ENCODE results near the gene CDX1.

Gene CDX1

GRCh38 chr5:150142185-150142958 lies 24.2 kb upstream of the CDX1 start:
- no peaks in the 10 kb centered on the region for H3K9me3 ChIP-seq (ENCODE audit: control extremely low read depth in 1 of 5, control insufficient read depth in 4 of 5, insufficient read depth in 2 of 5, low read depth in 1 of 5, low read length in 4 of 5)
- no peaks in the 10 kb centered on the region for H3K27me3 ChIP-seq (replicated peaks in 2 of 5; ENCODE audit: control insufficient read depth in 4 of 5, insufficient read depth in 5 of 5, low read length in 4 of 5)
- DNase-seq = peak in 1 of 3 donors; percentile 39
- ChIA-PET POLR2A (no interaction called here), CTCF (interaction anchor here (1.0 to 1.3 kb wide), 3 partner anchors 12 to 57 kb away, joined by 3 to 4 read pairs (median 3); no protein-coding TSS in a partner anchor)
- WGBS (ENCODE audit: insufficient coverage) = 90% methylated on average over 10 of the region's 14 CpGs
- H3K4me3 ChIP-seq (ENCODE audit: control insufficient read depth in 1 of 7, extremely low read depth in 1 of 7, insufficient read depth in 4 of 7, low read depth in 2 of 7, low read length in 6 of 7) = no peak overlapping the region
- peaks cover 0 to 38% (median 12%) of the 10 kb centered on the region in 4 experiments for H3K4me1 ChIP-seq (ENCODE audit: control extremely low read depth in 1 of 4, control insufficient read depth in 4 of 4, insufficient read depth in 4 of 4, low read length in 3 of 4)
- H3K36me3 ChIP-seq (ENCODE audit: control insufficient read depth in 4 of 4, insufficient read depth in 4 of 4, low read length in 3 of 4) = no peaks in the 10 kb centered on the region
- no peak overlapping the region for H3K27ac ChIP-seq (ENCODE audit: insufficient read depth in 1 of 2, low read depth in 1 of 2, low read length in 2 of 2, poor library complexity in 1 of 2, severe bottlenecking in 2 of 2)

GRCh38 chr5:150142959-150143349 lies 23.6 kb upstream of the CDX1 start:
- Histone ChIP-seq H3K4me1 (ENCODE audit: control extremely low read depth in 1 of 4, control insufficient read depth in 4 of 4, insufficient read depth in 4 of 4, low read length in 3 of 4) (peaks cover 0 to 38% (median 12%) of the 10 kb centered on the region in 4 experiments), H3K9me3 (ENCODE audit: control extremely low read depth in 1 of 5, control insufficient read depth in 4 of 5, insufficient read depth in 2 of 5, low read depth in 1 of 5, low read length in 4 of 5) (no peaks in the 10 kb centered on the region), H3K4me3 (ENCODE audit: control insufficient read depth in 1 of 7, extremely low read depth in 1 of 7, insufficient read depth in 4 of 7, low read depth in 2 of 7, low read length in 6 of 7) (no peak overlapping the region), H3K27me3 (replicated peaks in 2 of 5; ENCODE audit: control insufficient read depth in 4 of 5, insufficient read depth in 5 of 5, low read length in 4 of 5) (no peaks in the 10 kb centered on the region), H3K27ac (ENCODE audit: insufficient read depth in 1 of 2, low read depth in 1 of 2, low read length in 2 of 2, poor library complexity in 1 of 2, severe bottlenecking in 2 of 2) (no peak overlapping the region), H3K36me3 (ENCODE audit: control insufficient read depth in 4 of 4, insufficient read depth in 4 of 4, low read length in 3 of 4) (no peaks in the 10 kb centered on the region)
- 100% methylated on average over 1 of the region's 4 CpGs for WGBS (ENCODE audit: insufficient coverage)
- DNase-seq = peak in 1 of 3 donors; percentile 36
- ChIA-PET CTCF (interaction anchor here (0.9 to 1.0 kb wide), 2 partner anchors 11 to 76 kb away, joined by 3 read pairs; no protein-coding TSS in a partner anchor), POLR2A (no interaction called here)

DNA sequence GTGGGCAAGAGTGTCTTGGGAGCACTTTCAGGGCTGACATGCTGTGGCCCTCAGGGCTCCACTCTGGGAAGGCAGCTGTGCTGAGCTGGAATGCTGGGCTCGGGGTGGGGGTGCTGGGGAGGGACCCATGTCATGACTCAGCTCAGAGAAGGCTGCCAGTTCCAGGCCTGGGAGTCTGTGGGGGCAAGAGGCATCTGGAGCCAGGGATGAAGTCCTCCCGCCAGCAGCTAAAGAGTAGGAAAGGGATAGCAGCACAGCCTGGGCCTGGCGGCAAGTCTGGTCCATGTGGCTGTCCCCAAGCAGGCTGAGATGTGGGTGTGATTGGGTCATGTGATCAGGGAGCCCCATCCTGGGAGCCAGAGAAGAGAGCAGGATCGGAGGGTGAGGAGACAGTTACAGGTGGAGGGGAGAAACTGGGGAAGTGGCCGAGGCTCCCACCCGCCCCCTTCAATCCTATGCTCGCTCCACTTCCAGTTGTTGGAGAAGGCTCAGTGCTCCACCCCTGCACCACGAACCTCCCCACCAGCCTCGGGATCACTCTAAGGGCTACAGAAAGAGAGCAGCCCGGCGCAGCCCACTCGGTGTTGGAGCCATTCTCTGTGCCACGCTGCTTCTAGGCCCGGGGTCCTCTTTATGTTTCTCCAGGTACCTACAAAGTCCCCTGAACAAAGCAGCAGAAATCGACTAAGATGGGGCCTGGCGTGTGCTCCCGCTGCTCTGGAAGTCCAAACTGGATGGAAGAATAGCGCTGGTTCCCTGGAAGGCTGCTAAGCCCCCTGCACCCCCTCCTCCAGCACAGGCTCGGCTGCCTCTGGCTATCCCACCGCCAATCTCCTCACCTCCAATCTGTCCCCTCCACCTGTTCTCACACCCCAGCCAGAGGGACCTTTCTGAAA lies 23.0 kb upstream of the CDX1 start:
- CTCF ChIA-PET = interaction anchor here (0.7 to 2.2 kb wide), 4 partner anchors 9 to 75 kb away, joined by 3 to 11 read pairs (median 3); no protein-coding TSS in a partner anchor
- DNase-seq = no peak
- Histone ChIP-seq H3K27me3 (replicated peaks in 2 of 5; ENCODE audit: control insufficient read depth in 4 of 5, insufficient read depth in 5 of 5, low read length in 4 of 5) (no peaks in the 10 kb centered on the region), H3K9me3 (ENCODE audit: control extremely low read depth in 1 of 5, control insufficient read depth in 4 of 5, insufficient read depth in 2 of 5, low read depth in 1 of 5, low read length in 4 of 5) (no peaks in the 10 kb centered on the region), H3K36me3 (ENCODE audit: control insufficient read depth in 4 of 4, insufficient read depth in 4 of 4, low read length in 3 of 4) (no peaks in the 10 kb centered on the region), H3K4me1 (ENCODE audit: control extremely low read depth in 1 of 4, control insufficient read depth in 4 of 4, insufficient read depth in 4 of 4, low read length in 3 of 4) (peaks cover 0 to 32% (median 12%) of the 10 kb centered on the region in 4 experiments), H3K27ac (ENCODE audit: insufficient read depth in 1 of 2, low read depth in 1 of 2, low read length in 2 of 2, poor library complexity in 1 of 2, severe bottlenecking in 2 of 2) (no peak overlapping the region), H3K4me3 (ENCODE audit: control insufficient read depth in 1 of 7, extremely low read depth in 1 of 7, insufficient read depth in 4 of 7, low read depth in 2 of 7, low read length in 6 of 7) (no peak overlapping the region)
- POLR2A ChIA-PET = no interaction called here
- WGBS (ENCODE audit: insufficient coverage) = 93% methylated on average over 16 of the region's 20 CpGs

DNA sequence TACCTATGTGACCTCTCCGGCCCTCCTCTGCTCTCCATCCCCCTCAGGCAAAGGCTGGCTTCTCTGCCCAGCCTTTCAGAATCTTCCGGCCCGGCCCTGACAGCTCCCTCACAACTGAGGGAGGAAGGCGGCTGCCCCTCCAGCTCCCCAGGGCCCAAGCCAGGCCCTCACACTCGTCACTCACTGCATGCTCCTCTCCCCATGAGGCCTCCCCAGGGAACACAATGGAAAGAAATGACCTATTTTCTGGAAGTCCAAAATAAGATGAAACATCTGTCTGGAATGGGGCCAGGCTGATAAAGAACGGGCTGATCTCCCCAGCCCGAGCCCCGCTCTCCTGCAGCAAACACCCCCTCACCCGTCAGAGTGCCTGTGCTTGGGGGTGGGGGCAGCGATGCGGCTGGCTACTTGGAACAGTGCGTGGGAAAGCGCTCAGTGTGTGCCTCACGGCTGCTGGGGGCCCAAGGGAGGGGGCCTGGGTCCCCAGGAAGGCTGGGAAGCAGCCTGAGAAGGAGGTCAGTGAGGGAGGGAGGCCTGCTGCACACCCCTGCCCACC lies 22.3 kb upstream of the CDX1 start:
- H3K4me3 ChIP-seq (ENCODE audit: control insufficient read depth in 1 of 7, extremely low read depth in 1 of 7, insufficient read depth in 4 of 7, low read depth in 2 of 7, low read length in 6 of 7) = no peak overlapping the region
- H3K27me3 ChIP-seq (replicated peaks in 2 of 5; ENCODE audit: control insufficient read depth in 4 of 5, insufficient read depth in 5 of 5, low read length in 4 of 5) = no peaks in the 10 kb centered on the region
- no peaks in the 10 kb centered on the region for H3K9me3 ChIP-seq (ENCODE audit: control extremely low read depth in 1 of 5, control insufficient read depth in 4 of 5, insufficient read depth in 2 of 5, low read depth in 1 of 5, low read length in 4 of 5)
- 68% methylated on average over 7 of the region's 14 CpGs for WGBS (ENCODE audit: insufficient coverage)
- H3K36me3 ChIP-seq (ENCODE audit: control insufficient read depth in 4 of 4, insufficient read depth in 4 of 4, low read length in 3 of 4) = no peaks in the 10 kb centered on the region
- no peak overlapping the region for H3K27ac ChIP-seq (ENCODE audit: insufficient read depth in 1 of 2, low read depth in 1 of 2, low read length in 2 of 2, poor library complexity in 1 of 2, severe bottlenecking in 2 of 2)
- peak in 1 of 3 donors; percentile 26 for DNase-seq
- ChIA-PET CTCF (interaction anchor here (1.1 to 2.2 kb wide), 5 partner anchors 9 to 35 kb away, joined by 3 to 11 read pairs (median 5); partner anchors contain the start of gene PDGFRB), POLR2A (no interaction called here)
- peaks cover 0 to 32% (median 12%) of the 10 kb centered on the region in 4 experiments for H3K4me1 ChIP-seq (ENCODE audit: control extremely low read depth in 1 of 4, control insufficient read depth in 4 of 4, insufficient read depth in 4 of 4, low read length in 3 of 4)

- no peaks in the 10 kb centered on the region for H3K36me3 ChIP-seq (ENCODE audit: control insufficient read depth in 4 of 4, insufficient read depth in 4 of 4, low read length in 3 of 4)
- no peak for DNase-seq
- no peaks in the 10 kb centered on the region for H3K9me3 ChIP-seq (ENCODE audit: control extremely low read depth in 1 of 5, control insufficient read depth in 4 of 5, insufficient read depth in 2 of 5, low read depth in 1 of 5, low read length in 4 of 5)
- H3K27ac ChIP-seq (ENCODE audit: insufficient read depth in 1 of 2, low read depth in 1 of 2, low read length in 2 of 2, poor library complexity in 1 of 2, severe bottlenecking in 2 of 2) = no peak overlapping the region
- H3K4me3 ChIP-seq (ENCODE audit: control insufficient read depth in 1 of 7, extremely low read depth in 1 of 7, insufficient read depth in 4 of 7, low read depth in 2 of 7, low read length in 6 of 7) = no peak overlapping the region
- 82% methylated on average over 1 of the region's 4 CpGs for WGBS (ENCODE audit: insufficient coverage)
- H3K27me3 ChIP-seq (replicated peaks in 2 of 5; ENCODE audit: control insufficient read depth in 4 of 5, insufficient read depth in 5 of 5, low read length in 4 of 5) = no peaks in the 10 kb centered on the region
- H3K4me1 ChIP-seq (ENCODE audit: control extremely low read depth in 1 of 4, control insufficient read depth in 4 of 4, insufficient read depth in 4 of 4, low read length in 3 of 4) = peaks cover 0 to 38% (median 12%) of the 10 kb centered on the region in 4 experiments
- POLR2A ChIA-PET = no interaction called here
- CTCF ChIA-PET = interaction anchor here (1.0 to 2.2 kb wide), 8 partner anchors 9 to 65 kb away, joined by 3 to 11 read pairs (median 3); partner anchors contain the start of gene PDGFRB
These were observed 21.7 kb upstream of the CDX1 start for GRCh38 chr5:150144879-150145278.

DNA sequence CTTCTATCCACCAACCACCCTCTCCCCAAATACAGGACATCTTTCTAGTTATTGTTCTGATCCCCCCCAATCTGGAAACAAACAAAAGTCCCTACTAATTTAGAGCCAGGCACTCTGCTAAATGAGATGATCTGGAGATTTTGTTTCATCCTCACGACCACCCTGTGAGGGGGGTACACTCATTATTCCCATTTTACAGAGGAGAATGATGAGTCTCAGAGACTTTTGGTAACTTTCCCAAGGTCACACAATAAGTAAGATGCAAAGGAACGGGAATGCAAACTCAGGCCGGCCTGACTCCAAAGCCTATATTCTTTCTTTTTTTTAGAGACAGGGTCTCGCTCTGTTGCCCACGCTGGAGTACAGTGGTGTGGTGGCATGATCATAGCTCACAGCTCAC lies 20.3 kb upstream of the CDX1 start:
- WGBS (ENCODE audit: insufficient coverage) = 96% methylated on average over 4 of the region's 5 CpGs
- H3K27ac ChIP-seq (ENCODE audit: insufficient read depth in 1 of 2, low read depth in 1 of 2, low read length in 2 of 2, poor library complexity in 1 of 2, severe bottlenecking in 2 of 2) = no peak overlapping the region
- no peak for DNase-seq
- ChIA-PET CTCF (interaction anchor here (0.7 to 3.4 kb wide), 7 partner anchors 10 to 508 kb away, joined by 3 to 9 read pairs (median 3); no protein-coding TSS in a partner anchor), POLR2A (no interaction called here)
- H3K4me1 ChIP-seq (ENCODE audit: control extremely low read depth in 1 of 4, control insufficient read depth in 4 of 4, insufficient read depth in 4 of 4, low read length in 3 of 4) = peaks cover 0 to 40% (median 12%) of the 10 kb centered on the region in 4 experiments
- no peaks in the 10 kb centered on the region for H3K36me3 ChIP-seq (ENCODE audit: control insufficient read depth in 4 of 4, insufficient read depth in 4 of 4, low read length in 3 of 4)
- no peak overlapping the region for H3K4me3 ChIP-seq (ENCODE audit: control insufficient read depth in 1 of 7, extremely low read depth in 1 of 7, insufficient read depth in 4 of 7, low read depth in 2 of 7, low read length in 6 of 7)
- H3K27me3 ChIP-seq (replicated peaks in 2 of 5; ENCODE audit: control insufficient read depth in 4 of 5, insufficient read depth in 5 of 5, low read length in 4 of 5) = no peaks in the 10 kb centered on the region
- no peaks in the 10 kb centered on the region for H3K9me3 ChIP-seq (ENCODE audit: control extremely low read depth in 1 of 5, control insufficient read depth in 4 of 5, insufficient read depth in 2 of 5, low read depth in 1 of 5, low read length in 4 of 5)

Measured in common myeloid progenitor, CD34-positive (primary cell).